T-helper 22 cell (primary cell): ENCODE results near the gene ARHGAP27.

ENCODE experiments used
- DNase-seq: peaks from one replicate; pipeline ENCODE4 v3.0.0-alpha.2; 2020; ENCODE audit warnings: low read depth

Gene ARHGAP27

GRCh38 chr17:45430006-45430737 lies 2.5 kb downstream of the ARHGAP27 start:
- DNase-seq: no peak

DNA sequence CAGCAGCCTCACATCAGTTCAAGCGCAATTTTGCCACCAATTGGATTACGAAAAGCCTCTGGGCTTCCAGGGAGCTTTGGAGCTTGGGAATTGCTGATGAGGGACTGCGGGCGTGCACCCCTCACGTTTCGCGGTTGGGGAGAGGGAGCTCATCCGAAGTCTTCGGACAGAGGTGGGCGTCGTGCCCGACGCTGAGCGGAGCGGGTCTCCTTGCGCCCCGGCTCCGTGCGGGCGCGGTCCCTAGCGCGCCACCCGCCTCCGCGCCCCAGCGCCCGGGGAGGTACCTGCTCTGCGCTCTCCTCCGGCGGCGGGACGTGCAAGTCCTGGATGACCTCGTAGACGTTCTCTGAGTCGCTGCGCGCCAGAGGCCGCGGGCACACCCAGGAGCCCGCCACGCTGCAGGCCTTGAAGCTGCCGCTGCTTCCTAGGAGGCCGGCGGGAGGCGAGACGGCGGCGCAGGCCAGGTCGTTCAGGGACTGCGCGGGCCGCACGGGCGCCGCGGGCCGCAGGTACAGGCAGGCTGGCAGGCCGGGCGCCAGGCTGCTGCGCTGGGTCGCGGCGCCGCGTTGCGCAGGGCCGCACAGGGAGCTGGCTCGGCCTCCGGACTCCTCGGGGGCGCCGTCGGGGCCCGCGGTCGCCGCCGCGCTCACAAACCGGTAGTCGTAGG lies 3.2 kb downstream of the ARHGAP27 start:
- no peak for DNase-seq

GRCh38 chr17:45428931-45429338 lies 3.7 kb downstream of the ARHGAP27 start:
- no peak for DNase-seq

DNA sequence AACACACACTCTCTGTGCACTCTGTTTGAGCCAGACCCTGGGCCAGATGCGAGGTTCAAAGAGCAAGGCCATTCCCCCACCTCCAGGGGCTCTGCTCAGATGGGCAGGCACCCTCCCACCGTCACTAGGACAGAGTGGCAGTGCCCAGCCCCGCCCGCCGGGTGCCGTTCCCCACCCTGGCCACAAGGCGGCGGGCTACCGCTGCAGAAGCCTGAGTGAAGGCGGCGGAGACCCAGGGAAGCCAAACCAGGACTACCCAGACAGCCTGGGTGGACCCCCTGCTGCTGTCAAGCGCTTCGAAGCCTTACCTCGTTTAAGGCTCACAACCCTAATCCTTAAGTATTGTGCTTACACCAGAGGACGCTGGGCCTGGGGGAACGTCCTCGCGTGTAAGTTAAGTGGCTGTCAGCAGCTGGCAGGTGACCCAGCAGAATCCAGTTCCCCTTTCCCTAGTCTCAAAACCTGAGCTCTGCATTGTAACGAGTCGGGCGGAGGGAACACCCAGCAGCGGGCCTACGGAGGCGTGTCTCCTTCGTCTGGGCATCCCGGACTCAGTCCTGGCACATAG lies 4.5 kb downstream of the ARHGAP27 start:
- DNase-seq: peak; percentile 43

- no peak for DNase-seq
Observed at GRCh38 chr17:45427181-45427835, 5.4 kb downstream of the ARHGAP27 start.

GRCh38 chr17:45426561-45426960 lies 6.1 kb downstream of the ARHGAP27 start:
- DNase-seq: no peak

DNA sequence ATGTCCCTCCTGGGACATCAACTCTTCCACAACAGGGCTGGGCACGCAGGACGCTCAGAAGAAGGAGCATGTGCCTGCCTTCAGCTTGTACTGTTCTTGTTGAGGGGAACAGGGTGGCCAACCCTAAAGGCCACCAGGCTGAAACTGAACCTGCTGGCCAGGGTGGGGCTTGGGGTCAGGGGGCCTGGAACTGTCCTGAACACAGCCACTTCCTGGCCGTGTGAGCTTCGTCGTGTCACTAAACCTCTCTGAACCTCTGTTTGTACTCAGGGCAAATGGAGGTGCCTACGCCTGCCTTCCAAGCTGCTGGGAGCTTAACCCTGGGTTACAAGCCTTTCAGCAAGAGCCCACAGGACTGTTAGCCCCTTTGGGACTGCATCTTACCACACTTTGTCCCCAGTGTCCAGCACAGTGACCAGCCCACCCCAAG lies 6.7 kb downstream of the ARHGAP27 start:
- no peak for DNase-seq

- DNase-seq: no peak
Observed at GRCh38 chr17:45425125-45425983, 7.3 kb downstream of the ARHGAP27 start.

DNA sequence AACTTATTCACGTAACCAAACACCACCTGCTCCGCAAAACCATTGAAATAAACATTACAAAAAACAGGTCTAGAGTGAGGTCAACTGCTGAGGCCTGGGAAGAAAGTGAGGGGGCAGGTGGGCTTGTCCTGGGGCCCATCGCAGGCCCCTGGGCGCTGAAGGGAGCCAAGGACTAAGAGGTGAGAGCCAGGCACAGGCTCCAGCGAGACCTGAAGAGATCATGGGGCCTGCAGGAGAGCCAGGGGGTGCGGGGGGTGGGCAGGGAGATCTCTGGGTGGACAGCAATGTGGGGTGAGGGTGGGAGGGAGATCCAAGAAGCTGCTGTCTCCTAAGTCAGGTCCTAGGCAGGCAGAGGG lies 7.9 kb downstream of the ARHGAP27 start:
- DNase-seq: no peak

GRCh38 chr17:45423975-45424335 lies 8.7 kb downstream of the ARHGAP27 start:
- no peak for DNase-seq

DNA sequence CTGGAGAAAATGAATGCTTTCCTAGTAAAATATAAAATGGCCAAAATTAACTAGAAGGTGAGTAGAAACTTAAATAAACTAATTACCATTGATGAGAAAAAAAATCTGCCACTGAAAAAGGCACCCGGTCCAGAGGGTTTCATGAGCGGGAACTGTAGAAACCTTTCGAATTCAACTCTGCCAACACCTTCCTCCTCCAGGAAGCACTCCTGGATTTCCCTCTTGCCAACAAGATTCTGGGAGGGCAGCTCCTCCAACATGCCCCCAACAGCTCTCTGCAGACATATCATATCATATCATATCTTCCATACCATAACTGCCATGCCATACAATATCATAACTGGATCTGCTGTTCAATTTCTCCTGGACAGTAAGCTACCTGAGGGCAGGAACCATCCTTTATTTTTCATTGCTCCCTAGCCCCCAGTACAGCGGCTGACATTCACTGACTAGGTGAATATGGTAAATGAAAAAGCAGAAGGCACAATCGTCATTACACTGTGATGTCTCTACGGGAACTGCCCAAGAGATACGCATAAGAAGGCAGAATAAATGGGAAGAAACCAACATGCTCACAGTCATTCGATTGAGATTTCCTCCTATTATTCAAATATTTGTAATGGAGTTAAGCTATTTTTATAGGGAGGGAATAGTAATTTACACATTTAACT lies 9.2 kb downstream of the ARHGAP27 start:
- DNase-seq: no peak

DNA sequence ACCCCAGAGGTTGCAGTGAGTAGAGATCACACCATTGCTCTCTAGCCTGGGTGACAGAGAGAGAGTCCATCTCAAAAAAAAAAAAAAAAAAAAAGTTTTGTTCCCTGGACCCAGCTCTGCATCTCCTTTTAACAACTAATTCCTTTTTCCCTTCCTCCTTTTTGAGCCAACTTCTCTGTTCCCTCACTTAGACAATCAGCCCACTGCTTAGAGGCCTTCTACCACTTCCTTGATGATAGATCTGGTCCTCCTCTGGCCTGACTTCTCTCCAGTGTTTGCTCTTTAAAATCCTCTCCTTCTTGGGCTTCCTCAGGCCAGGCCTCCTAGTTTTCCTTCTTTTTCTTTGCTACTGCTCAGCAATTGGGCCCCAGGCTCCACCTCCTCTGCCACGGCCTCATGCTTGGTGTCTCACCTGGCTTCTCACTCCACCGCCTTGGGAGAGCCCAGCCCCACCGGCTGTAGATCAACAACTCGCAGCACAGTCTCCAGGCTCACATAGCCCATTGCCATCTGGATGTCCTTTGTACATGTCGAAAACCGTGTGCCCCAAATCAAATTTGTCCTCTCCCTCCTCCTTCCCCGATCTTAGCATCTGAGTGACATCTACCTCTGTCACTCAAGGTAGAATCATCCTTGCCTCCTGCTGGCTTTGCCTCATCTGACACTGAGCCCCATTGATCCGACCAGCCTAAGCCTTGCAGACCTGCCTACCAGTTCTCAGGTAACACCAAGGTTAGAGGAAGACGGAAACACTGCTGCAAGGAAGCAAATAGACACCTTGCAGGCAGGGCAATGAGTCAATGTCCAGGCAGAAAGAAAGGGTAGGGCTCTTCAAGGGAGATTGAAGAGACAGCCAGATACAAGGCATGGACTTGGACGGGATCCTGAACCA lies 17.4 kb downstream of the ARHGAP27 start:
- DNase-seq: no peak

DNA sequence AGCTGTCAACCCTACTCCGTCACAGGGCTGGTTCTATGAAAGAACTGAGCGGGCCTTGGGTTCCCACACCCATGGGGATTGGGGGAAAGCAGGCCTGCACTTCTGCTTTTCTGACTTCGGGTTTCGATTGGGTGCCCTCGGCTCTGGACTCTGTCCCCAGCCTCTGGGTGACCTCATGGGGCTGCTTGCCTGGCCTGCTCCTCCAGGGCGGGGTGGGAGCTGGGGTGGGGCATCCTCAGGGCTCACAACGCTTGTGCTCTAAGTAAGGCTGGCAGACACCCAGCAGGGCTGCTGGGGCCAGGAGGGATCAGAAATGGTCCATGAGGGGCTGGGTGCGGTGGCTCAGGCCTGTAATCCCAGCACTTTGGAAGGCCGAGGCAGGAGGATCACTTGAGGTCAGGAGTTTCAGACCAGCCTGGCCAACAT lies 19.2 kb downstream of the ARHGAP27 start:
- DNase-seq: no peak

DNA sequence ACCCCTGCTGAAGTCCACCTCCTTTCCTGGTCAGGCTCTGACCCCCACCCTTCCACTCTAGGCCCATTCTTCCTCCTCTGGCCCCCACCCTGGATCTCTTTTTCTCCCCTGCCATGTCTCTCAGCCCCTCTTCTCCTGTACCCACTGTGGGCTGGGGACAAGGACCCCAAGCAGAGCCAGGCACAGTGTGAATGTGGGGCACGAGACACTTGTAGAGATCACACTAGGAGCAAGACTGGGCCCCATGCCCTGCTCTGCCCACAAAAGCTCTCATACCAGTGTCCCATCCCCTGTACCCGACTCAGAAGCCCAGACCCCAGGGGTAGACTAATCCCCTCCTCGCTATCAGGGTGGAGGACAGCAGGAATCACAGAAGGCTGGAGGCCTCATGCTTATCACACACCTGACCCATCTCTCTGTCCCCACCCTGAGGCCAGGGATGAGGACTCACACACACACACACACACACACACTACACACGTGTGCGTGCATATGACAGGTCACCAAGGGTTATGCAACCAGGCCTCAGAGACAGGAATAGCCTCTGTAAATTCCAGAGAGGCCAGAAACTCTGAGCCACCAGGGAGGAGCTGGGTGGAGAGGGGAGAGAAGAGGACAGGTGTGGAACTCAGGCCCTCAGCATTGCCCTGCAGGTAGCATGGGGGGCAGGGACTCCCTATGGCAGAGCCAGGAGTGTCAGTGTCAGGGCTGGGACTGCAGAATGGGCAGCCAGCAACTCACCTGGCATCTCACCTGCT lies 21.1 kb downstream of the ARHGAP27 start:
- DNase-seq: no peak

- peak; percentile 24 for DNase-seq
Observed at GRCh38 chr17:45410144-45411091, 22.3 kb downstream of the ARHGAP27 start.

DNA sequence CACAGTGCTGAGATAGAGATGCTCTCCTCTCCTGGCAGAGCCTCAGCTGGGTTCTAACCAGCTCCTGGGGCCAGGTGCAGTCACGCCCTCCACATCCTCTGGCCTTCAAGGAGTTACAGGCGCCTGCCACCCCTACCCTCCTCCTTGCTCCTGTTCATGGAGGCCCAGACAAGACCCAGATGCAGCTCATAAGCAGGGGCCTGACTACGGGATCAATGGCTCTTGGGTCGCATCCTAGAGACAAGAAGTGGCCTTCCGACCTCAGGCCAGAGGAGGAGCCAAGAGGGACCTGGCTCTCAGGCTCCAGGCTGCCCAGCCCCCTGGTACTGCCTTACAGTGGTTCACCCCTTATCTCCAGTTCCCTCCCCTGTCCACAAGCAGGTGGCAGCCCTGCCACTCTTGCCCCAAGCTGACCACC lies 23.0 kb downstream of the ARHGAP27 start:
- DNase-seq: no peak

DNA sequence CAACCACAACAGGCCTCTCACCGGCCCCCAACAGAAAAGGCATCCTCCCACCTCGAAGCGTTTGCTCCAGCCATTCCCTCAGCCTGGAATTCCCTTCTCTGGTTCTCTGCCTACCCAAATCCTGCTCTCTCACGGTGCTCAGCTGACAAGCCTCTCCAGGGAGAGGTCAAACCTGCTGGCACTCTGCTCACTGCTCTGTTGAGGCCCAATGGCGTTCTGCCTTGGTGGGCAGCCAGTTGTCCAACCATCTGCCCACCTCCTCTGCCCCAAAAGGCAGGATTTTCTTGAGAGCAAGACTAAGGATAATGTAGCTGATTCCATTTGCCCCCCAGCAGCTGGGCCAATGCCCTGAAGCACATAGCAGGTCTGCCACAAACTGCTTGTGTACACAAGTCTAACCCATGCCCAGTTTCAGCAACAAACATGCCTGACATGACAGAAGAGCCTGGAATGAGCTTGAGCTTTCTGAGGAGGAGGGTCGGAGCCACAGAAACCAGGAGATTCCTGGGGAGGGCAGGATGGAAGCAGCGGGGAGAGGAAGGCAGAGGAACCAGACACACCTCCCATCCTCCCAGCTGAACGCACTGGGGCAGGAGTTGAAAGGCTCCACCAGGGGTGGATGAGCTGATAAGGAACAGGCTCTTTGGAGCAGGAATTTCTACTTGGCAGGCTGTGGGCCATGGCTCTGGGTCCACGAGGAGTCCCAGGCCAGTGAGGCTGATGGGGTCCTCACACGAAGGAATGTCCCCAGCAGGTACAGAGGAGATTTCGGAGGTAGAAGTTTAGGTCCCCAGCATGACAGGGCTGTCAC lies 23.9 kb downstream of the ARHGAP27 start:
- no peak for DNase-seq

DNA sequence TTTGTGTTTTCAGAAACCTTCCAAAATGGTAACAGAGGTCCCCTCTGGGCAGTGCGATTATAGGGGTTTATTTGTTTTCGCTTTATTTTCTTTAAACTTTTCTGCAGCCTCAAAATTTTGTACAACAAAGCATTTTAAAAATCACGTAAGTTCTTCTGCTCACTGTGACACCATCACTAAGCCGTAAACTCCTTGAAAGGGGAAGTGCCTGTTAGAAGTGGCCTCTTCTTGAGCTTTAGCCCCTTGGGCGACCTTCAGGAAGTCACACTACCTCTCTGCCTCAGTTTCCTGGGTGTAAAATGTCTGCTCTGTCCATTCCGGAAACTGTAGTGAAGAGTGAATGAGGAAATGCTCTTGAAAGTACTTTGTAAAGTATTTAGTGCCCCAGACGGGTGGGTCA lies 26.6 kb downstream of the ARHGAP27 start:
- DNase-seq: no peak
